ENCODE measurements around the gene AKAP12. TPM values are rescaled to one million over a fixed set of nuclear protein-coding genes. Genes with fewer than 3 reads are reported as not detected.

The AKAP12 gene
- total and polyA plus RNA-seq, 2 donors (not counting 1 experiment from before 2014, with no cell fraction given): 0.04 to 0.22 TPM

DNA sequence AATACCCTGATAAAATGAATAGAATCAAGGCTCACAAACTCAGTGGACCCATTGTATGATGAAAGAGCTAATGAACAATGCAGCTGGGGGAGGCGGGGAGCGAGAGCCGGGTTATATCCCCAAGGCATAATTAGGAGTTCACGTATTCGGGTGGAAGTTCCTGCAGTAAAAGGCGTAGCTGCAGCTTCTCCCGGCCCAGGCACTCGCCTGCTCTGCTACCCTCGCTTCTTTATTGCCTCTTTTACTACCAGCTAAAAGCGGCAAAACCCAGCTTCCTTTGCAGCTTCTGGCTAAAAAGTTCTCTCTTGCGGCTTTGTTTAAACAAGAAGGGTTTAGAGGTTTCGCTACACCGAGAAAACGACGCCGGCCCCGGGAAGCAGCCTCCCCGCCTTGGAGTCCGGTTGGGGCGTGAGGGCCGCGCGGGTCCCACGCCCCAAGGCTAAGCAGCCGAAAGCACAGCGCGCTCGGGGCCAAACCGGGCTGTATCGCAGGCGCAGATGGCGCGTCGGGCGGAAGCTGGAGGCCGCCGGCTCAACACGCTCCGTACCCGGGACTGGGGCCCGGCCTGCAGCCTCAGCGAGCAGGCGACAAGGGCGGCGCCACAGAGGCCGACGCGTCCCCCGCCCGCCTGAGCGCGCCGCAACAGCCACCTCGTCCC is 150.0 kb downstream of the AKAP12 start:
- Mint-ChIP-seq H3K9me3 (ENCODE audit: insufficient read depth) (no peaks in the 10 kb centered on the region), H3K4me1 (peaks cover 46% of the 10 kb centered on the region), H3K27ac (peak overlapping the region; percentile 95), H3K27me3 (no peaks in the 10 kb centered on the region), H3K4me3 (peak overlapping the region; percentile 93)
- TF ChIP-seq EZH2 (IDR thresholded peaks at IDR 0.05; ENCODE audit: borderline replicate concordance, insufficient read depth, low read depth, low read length, poor library complexity, severe bottlenecking): no peak
- TF ChIP-seq, protein P1, sequence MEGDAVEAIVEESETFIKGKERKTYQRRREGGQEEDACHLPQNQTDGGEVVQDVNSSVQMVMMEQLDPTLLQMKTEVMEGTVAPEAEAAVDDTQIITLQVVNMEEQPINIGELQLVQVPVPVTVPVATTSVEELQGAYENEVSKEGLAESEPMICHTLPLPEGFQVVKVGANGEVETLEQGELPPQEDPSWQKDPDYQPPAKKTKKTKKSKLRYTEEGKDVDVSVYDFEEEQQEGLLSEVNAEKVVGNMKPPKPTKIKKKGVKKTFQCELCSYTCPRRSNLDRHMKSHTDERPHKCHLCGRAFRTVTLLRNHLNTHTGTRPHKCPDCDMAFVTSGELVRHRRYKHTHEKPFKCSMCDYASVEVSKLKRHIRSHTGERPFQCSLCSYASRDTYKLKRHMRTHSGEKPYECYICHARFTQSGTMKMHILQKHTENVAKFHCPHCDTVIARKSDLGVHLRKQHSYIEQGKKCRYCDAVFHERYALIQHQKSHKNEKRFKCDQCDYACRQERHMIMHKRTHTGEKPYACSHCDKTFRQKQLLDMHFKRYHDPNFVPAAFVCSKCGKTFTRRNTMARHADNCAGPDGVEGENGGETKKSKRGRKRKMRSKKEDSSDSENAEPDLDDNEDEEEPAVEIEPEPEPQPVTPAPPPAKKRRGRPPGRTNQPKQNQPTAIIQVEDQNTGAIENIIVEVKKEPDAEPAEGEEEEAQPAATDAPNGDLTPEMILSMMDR (IDR thresholded peaks at IDR 0.05): no peak
- ATAC-seq (ENCODE audit: low read depth): no peak
- no peak for DNase-seq
- intact Hi-C loops (cut with micrococcal nuclease): loop anchor here (1.0 to 10.0 kb wide), 5 partner anchors 9 to 1822 kb away; partner anchors contain the start of genes GINM1, MTRF1L and RMND1
- H3K4me2 ChIP-seq (replicated peaks; ENCODE audit: low read depth, low read length, poor library complexity, severe bottlenecking): peak overlapping the region; percentile 90
- POLR2A ChIA-PET: interaction anchor here (0.5 to 2.1 kb wide), 6 partner anchors 12 to 912 kb away, joined by 3 to 16 read pairs (median 4); partner anchors contain the start of gene RMND1
- H3K9me3 ChIP-seq (ENCODE audit: control extremely low read depth in 1 of 3, control insufficient read depth in 2 of 3, insufficient read depth in 1 of 3, low read length in 2 of 3): no peaks in the 10 kb centered on the region
- no peaks in the 10 kb centered on the region for H3K36me3 ChIP-seq (replicated peaks in 1 of 2; ENCODE audit: control extremely low read depth in 1 of 2, control insufficient read depth in 1 of 2, extremely low read depth in 1 of 2, insufficient read depth in 2 of 2, low read length in 1 of 2)
- peak overlapping the region; percentile 89 to 97 for H3K27ac ChIP-seq (ENCODE audit: low read length in 2 of 2)
- peaks cover 42 to 45% of the 10 kb centered on the region in 2 donors for H3K4me1 ChIP-seq (ENCODE audit: control insufficient read depth in 2 of 2, insufficient read depth in 2 of 2, low read length in 2 of 2)
- CTCF ChIA-PET: interaction anchor here (0.6 to 2.5 kb wide), 6 partner anchors 16 to 65 kb away, joined by 4 to 11 read pairs (median 5); partner anchors contain the start of gene RMND1
- peak overlapping the region; percentile 94 for H3K9ac ChIP-seq (ENCODE audit: low read length)
- WGBS (ENCODE audit: insufficient coverage): under 1% methylated on average over 51 of the region's 54 CpGs
- peaks cover 58% of the 10 kb centered on the region for H3K79me2 ChIP-seq (ENCODE audit: control insufficient read depth, insufficient read depth, low read length)
- H3K27me3 ChIP-seq (replicated peaks in 1 of 4; ENCODE audit: control extremely low read depth in 1 of 4, control insufficient read depth in 3 of 4, insufficient read depth in 4 of 4, low read length in 3 of 4): no peaks in the 10 kb centered on the region
- H2AFZ ChIP-seq (ENCODE audit: insufficient read depth, low read depth, low read length, poor library complexity, severe bottlenecking): peak overlapping the region; percentile 91
- H3K4me3 ChIP-seq (ENCODE audit: control extremely low read depth in 1 of 5, extremely low read depth in 1 of 5, insufficient read depth in 1 of 5, low read depth in 2 of 5, low read length in 4 of 5): peak overlapping the region; percentile 80 to 95 (median 89)
- peaks cover 27% of the 10 kb centered on the region for H4K20me1 ChIP-seq (ENCODE audit: control insufficient read depth, insufficient read depth, low read length, poor library complexity, severe bottlenecking)

Measured in B cell (primary cell).